Right atrium auricular region (tissue), 2 donors: ENCODE data around the gene SERBP1. TPM values are rescaled to one million over a fixed set of nuclear protein-coding genes. Genes with fewer than 3 reads are reported as not detected.
"Not testable (repeated sequence)": the region's sequence is repeated elsewhere in the genome, so short reads cannot be mapped to it uniquely, and the experiment has no call there.

Experiments
- DNase-seq: peaks from one replicate; pipeline ENCODE4 v3.0.0-alpha.2; 2019; ENCODE audit warnings: low spot score
- H3K27ac ChIP-seq, 2 donors: fragments of 200-600 bp; sonication (generic); 1 replicate in 1 of 2; 2 replicates in 1 of 2; pipeline ENCODE4 v1.5.1; 2016 to 2019
- H3K27me3 ChIP-seq, 2 donors: fragments of 200-600 bp; sonication (generic); one replicate each; pipeline versions ENCODE4 v1.5.1 to v1.6.0; 2017 to 2019
- H3K36me3 ChIP-seq: fragments of 200-600 bp; sonication (generic); one replicate; pipeline ENCODE4 v1.5.1; 2016
- H3K4me1 ChIP-seq, 2 donors: fragments of 200-600 bp; sonication (generic); one replicate each; pipeline versions ENCODE4 v1.5.1 to v1.6.0; 2017 to 2019
- H3K4me3 ChIP-seq, 2 donors: fragments of 200-600 bp; sonication (generic); 1 replicate in 1 of 2; 2 replicates in 1 of 2; pipeline ENCODE4 v1.5.1; 2017 to 2019; ENCODE audit warnings: mild to moderate bottlenecking in 1 of 2, moderate library complexity in 1 of 2
- H3K9me3 ChIP-seq, 2 donors: fragments of 200-600 bp; sonication (generic); one replicate each; pipeline ENCODE4 v1.5.1; 2019
- total RNA-seq, 2 donors: library from RNA; depleted of rRNA; stranded (reverse); fragments of >200 nt; gene quantifications; one replicate each; pipeline ENCODE4 v1.1.0, GENCODE V29; 2016
- TF ChIP-seq, protein P1 (sequence below), 2 donors: fragments of 200-600 bp; sonication (generic); IDR thresholded peaks; one replicate each; pipeline ENCODE4 v1.5.1; 2019; ENCODE audit warnings: antibody characterized with exemption in 2 of 2

SERBP1 gene
- total RNA-seq, 2 donors from 2014 or later, result 130 to 144 TPM

DNA sequence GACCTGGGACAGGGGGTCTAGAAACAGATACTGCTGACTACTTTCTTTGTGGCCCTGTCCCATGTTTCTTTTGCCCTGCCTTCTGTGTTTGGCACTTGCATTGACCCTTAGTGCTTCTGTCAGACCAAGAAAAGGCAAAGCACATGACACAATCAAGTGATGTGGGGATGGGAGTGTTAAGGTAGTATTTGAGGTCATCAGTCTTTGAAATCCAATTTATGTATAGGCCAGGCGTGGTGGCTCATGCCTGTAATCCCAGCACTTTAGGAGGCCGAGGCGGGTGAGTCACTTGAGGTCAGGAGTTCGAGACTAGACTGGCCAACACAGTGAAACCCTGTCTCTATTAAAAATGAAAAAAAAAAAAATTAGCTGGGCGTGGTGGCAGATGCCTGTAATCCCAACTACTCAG, 26.0 kb downstream of the SERBP1 start:
- DNase-seq, result no peak
- TF ChIP-seq, protein P1, sequence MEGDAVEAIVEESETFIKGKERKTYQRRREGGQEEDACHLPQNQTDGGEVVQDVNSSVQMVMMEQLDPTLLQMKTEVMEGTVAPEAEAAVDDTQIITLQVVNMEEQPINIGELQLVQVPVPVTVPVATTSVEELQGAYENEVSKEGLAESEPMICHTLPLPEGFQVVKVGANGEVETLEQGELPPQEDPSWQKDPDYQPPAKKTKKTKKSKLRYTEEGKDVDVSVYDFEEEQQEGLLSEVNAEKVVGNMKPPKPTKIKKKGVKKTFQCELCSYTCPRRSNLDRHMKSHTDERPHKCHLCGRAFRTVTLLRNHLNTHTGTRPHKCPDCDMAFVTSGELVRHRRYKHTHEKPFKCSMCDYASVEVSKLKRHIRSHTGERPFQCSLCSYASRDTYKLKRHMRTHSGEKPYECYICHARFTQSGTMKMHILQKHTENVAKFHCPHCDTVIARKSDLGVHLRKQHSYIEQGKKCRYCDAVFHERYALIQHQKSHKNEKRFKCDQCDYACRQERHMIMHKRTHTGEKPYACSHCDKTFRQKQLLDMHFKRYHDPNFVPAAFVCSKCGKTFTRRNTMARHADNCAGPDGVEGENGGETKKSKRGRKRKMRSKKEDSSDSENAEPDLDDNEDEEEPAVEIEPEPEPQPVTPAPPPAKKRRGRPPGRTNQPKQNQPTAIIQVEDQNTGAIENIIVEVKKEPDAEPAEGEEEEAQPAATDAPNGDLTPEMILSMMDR (IDR thresholded peaks at IDR 0.05), result no peak
- no peaks in the 10 kb centered on the region for H3K9me3 ChIP-seq
- no peak overlapping the region for H3K27ac ChIP-seq
- no peaks in the 10 kb centered on the region for H3K27me3 ChIP-seq
- H3K4me3 ChIP-seq, result no peak overlapping the region
- H3K4me1 ChIP-seq, result peaks cover 0 to 3% of the 10 kb centered on the region in 2 donors
- H3K36me3 ChIP-seq, result no peaks in the 10 kb centered on the region

DNA sequence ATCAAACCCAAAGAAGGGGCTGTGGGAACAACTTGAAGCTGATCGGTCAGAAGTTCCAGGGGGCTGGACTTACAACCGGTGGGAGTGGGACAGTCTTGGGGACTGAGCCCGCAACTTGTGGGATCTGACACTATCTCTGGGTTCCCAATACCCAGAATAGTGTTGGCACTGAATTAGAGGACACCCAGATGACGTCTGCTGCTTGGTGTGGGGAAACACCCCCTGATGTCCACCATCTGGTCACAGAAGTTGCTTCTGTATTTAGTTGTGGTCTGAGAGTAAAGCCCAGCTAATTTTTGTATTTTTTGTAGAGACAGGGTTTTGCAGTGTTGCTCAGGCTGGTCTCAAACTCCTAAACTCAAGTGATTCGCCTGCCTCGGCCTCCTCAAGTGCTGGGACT, 28.8 kb downstream of the SERBP1 start:
- Histone ChIP-seq H3K27me3 (no peaks in the 10 kb centered on the region), H3K4me1 (peaks cover 0 to 3% of the 10 kb centered on the region in 2 donors), H3K36me3 (no peaks in the 10 kb centered on the region), H3K4me3 (no peak overlapping the region), H3K27ac (no peak overlapping the region), H3K9me3 (no peaks in the 10 kb centered on the region)
- no peak for DNase-seq
- TF ChIP-seq, protein P1 (IDR thresholded peaks at IDR 0.05), result no peak

DNA sequence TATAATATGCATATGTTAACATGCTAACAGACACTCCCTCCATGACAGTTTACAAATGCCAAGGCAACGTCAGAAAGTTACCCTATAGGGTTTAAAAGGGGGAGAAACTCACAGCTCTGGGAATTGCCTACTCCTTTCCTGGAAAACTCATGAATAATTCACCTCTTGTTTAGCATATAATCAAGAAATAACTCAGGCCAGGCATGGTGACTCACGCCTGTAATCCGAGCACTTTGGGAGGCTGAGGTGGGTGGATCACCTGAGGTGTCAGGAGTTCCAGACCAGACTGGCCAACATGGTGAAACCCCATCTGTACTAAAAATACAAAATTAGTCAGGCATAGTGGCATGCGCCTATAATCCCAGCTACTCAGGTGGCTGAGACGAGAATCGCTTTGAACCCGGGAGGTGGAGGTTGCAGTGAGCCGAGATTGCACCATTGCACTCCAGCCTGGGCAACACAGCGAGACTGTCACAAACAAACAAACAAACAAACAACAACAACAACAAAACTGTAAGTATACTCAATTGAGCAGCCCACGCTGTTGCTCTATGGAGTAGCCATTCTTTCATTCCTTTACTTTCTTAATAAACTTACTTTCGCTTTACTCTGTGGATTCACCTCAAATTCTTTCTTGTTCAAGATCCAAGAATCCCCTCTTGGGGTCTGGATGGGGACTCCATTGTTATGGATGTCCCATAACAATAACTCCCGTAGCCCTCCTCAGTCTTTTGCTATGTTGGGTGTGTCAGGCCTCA, 30.0 kb downstream of the SERBP1 start:
- H3K4me3 ChIP-seq, DNase-seq: not testable (repeated sequence)

DNA sequence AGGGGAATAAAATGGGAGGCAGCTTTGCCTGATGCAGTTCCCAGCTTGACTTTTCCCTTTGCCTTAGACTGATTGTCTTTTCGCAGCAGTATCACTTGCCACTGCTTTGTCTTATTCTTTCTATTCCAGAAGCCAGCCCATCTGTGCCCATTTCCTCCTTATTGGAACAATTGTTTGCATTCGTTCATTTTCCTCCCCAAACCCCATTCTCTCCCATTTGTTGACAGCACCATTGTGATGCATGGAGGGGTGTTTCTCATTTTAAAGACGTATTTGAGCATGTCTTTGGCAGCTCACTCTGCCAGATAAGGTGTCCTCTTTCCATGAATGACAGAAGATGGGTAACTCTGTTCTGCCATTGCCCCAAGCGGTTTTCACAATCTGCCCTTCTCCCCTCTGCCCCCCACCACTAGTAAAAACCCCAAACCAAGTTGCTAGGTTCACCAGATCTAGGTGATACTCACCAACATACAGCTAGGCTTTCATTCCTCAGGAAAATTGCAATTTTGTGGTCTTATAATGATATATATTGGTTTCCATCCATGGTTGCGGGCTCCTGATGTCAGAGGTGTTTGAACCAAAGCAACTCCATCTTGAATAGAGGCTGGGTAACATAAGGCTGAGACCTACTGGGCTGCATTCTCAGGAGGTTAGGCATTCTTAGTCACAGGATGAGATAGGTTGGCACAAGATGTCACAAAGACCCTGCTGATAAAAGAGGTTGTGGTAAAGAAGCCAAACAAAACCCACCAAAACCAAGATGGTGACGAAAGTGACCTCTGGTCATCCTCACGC, 30.8 kb downstream of the SERBP1 start:
- DNase-seq, result no peak
- Histone ChIP-seq H3K4me3 (no peak overlapping the region), H3K27ac (no peak overlapping the region), H3K27me3 (no peaks in the 10 kb centered on the region), H3K4me1 (peaks cover 0 to 3% of the 10 kb centered on the region in 2 donors), H3K9me3 (no peaks in the 10 kb centered on the region), H3K36me3 (no peaks in the 10 kb centered on the region)
- TF ChIP-seq, protein P1 (IDR thresholded peaks at IDR 0.05), result no peak

More for the DNA sequence above, 30.0 kb downstream of the SERBP1 start:
- H3K4me1 ChIP-seq, H3K27me3 ChIP-seq, H3K9me3 ChIP-seq, H3K27ac ChIP-seq, H3K36me3 ChIP-seq: not testable (repeated sequence)

DNA sequence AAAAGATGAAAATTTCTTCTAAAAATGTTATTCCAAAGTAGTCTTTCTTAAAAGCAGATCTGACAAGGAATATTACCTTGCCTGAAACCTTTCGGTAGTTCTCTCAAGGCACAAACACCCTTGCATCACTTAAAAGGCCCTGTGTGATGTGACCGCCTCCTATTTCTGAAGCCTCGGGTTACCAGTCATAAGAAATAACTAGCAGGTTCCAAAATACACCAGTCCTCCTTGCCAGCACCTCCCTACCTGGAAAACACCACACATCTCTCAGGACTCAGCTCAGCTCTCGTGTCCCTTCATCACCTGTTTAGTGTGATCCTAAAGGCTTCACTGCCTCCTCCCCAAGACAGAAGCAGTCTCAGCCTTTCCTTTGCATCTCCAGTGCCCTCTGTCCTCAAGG, 35.7 kb downstream of the SERBP1 start:
- no peak overlapping the region for H3K27ac ChIP-seq
- no peaks in the 10 kb centered on the region for H3K9me3 ChIP-seq
- no peaks in the 10 kb centered on the region for H3K36me3 ChIP-seq
- no peaks in the 10 kb centered on the region for H3K27me3 ChIP-seq
- H3K4me3 ChIP-seq, result no peak overlapping the region
- TF ChIP-seq, protein P1 (IDR thresholded peaks at IDR 0.05), result no peak
- H3K4me1 ChIP-seq, result peaks cover 0 to 16% of the 10 kb centered on the region in 2 donors
- DNase-seq, result no peak

DNA sequence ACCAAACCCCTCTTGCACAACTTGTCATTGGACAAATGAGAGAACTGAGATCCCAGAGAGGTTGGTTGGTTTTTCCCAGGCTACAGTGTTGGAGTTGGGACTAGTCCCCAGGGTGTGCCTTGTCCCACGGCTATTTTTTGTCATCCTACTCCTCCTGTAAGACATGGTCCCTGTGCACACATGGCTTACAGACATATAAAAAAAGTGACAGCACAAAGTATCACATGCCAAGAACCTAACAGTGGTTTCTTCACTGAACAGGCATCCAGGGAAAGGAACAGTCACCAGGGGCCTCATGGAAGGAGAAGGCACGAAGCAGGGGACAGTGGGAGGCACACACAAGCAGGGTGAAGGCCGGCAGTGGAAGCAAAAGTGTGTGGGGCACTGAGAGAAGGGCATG, 36.5 kb downstream of the SERBP1 start:
- H3K27ac ChIP-seq, result peak overlapping the region; percentile 3 to 47
- TF ChIP-seq, protein P1 (IDR thresholded peaks at IDR 0.05), result no peak
- no peaks in the 10 kb centered on the region for H3K9me3 ChIP-seq
- H3K36me3 ChIP-seq, result no peaks in the 10 kb centered on the region
- H3K4me1 ChIP-seq, result peaks cover 0 to 16% of the 10 kb centered on the region in 2 donors
- peak; percentile 46 for DNase-seq
- no peaks in the 10 kb centered on the region for H3K27me3 ChIP-seq
- H3K4me3 ChIP-seq, result no peak overlapping the region
